KMS-11 (cell line): ENCODE results near the gene MYL11.

ENCODE experiments used
- H2AFZ ChIP-seq: fragments of 200-600 bp; sonication (generic); 2 replicates; pipeline ENCODE4 v1.6.1; 2016; ENCODE audit warnings: antibody characterized with exemption, mixed run types, low read depth
- H3K27ac ChIP-seq: fragments of 200-600 bp; sonication (generic); 2 replicates; pipeline ENCODE4 v1.6.1; 2016; ENCODE audit warnings: mild to moderate bottlenecking, mixed run types
- H3K27me3 ChIP-seq: fragments of 200-600 bp; sonication (generic); 2 replicates; pipeline ENCODE4 v1.6.1; 2017; ENCODE audit warnings: mild to moderate bottlenecking, low read depth, mixed run types, moderate library complexity; ENCODE audit not compliant: insufficient read depth
- H3K36me3 ChIP-seq: fragments of 200-600 bp; sonication (generic); 2 replicates; pipeline ENCODE4 v1.6.1; 2017; ENCODE audit warnings: mild to moderate bottlenecking, mixed run types; ENCODE audit not compliant: insufficient read depth
- H3K4me1 ChIP-seq: fragments of 200-600 bp; sonication (generic); 2 replicates; pipeline ENCODE4 v1.6.1; 2016; ENCODE audit warnings: mild to moderate bottlenecking, low read depth, mixed run types; ENCODE audit not compliant: poor library complexity, severe bottlenecking
- H3K4me2 ChIP-seq: fragments of 200-600 bp; sonication (generic); 2 replicates; pipeline ENCODE4 v1.7.0; 2016; ENCODE audit warnings: mild to moderate bottlenecking, mixed run types
- H3K4me3 ChIP-seq: fragments of 200-600 bp; sonication (generic); IDR thresholded peaks from 2 replicates; pipeline ENCODE4 v1.6.1; 2017; ENCODE audit warnings: low read depth, low read length, mixed read lengths; ENCODE audit not compliant: insufficient read depth
- H3K79me2 ChIP-seq: fragments of 200-600 bp; sonication (generic); 2 replicates; pipeline ENCODE4 v1.6.1; 2016; ENCODE audit warnings: low read depth, mixed run types; ENCODE audit not compliant: insufficient read depth
- H3K9ac ChIP-seq: fragments of 200-600 bp; sonication (generic); 2 replicates; pipeline ENCODE4 v1.6.1; 2016; ENCODE audit warnings: mild to moderate bottlenecking, mixed run types
- H4K20me1 ChIP-seq: fragments of 200-600 bp; sonication (generic); 2 replicates; pipeline ENCODE4 v1.6.1; 2016; ENCODE audit warnings: mild to moderate bottlenecking, mixed run types; ENCODE audit not compliant: insufficient read depth
- TF ChIP-seq, protein P1 (sequence below): fragments of 200-600 bp; sonication (generic); conservative IDR thresholded peaks from 2 replicates; pipeline ENCODE4 v1.6.1; 2017; ENCODE audit warnings: low read depth, mild to moderate bottlenecking, antibody characterized with exemption, low read length, moderate library complexity, mixed read lengths

The MYL11 gene

DNA sequence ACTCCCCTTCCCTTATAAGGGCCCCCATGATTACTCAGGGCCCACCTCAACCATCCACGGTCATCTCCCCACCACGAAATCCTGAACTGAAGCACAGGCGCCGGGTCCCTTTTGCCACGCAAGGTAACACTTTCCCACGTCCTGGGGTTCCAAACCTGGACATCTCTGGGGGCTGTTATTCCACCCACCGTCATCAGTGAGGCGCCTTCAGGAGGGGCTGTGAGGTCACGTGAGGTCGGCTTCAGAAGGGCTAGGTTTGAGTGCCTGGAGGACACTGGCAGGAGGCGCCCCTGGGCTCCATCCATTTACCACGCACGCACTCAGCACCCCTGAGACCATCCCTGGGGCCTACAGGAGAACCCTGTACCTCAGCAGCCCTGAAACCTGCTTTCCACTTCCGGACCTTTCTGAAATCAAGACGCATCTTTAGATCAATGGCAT lies 23.6 kb upstream of the MYL11 start:
- Histone ChIP-seq H3K79me2 (peaks cover 18% of the 10 kb centered on the region), H3K36me3 (no peaks in the 10 kb centered on the region), H2AFZ (no peak overlapping the region), H3K9ac (no peak overlapping the region), H3K27ac (peak overlapping the region; percentile 73), H3K4me1 (peaks cover 47% of the 10 kb centered on the region), H3K27me3 (no peaks in the 10 kb centered on the region), H3K4me3 (no peak overlapping the region), H3K4me2 (peak overlapping the region; percentile 90), H4K20me1 (no peaks in the 10 kb centered on the region)
- TF ChIP-seq, protein P1, sequence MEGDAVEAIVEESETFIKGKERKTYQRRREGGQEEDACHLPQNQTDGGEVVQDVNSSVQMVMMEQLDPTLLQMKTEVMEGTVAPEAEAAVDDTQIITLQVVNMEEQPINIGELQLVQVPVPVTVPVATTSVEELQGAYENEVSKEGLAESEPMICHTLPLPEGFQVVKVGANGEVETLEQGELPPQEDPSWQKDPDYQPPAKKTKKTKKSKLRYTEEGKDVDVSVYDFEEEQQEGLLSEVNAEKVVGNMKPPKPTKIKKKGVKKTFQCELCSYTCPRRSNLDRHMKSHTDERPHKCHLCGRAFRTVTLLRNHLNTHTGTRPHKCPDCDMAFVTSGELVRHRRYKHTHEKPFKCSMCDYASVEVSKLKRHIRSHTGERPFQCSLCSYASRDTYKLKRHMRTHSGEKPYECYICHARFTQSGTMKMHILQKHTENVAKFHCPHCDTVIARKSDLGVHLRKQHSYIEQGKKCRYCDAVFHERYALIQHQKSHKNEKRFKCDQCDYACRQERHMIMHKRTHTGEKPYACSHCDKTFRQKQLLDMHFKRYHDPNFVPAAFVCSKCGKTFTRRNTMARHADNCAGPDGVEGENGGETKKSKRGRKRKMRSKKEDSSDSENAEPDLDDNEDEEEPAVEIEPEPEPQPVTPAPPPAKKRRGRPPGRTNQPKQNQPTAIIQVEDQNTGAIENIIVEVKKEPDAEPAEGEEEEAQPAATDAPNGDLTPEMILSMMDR, result no peak

DNA sequence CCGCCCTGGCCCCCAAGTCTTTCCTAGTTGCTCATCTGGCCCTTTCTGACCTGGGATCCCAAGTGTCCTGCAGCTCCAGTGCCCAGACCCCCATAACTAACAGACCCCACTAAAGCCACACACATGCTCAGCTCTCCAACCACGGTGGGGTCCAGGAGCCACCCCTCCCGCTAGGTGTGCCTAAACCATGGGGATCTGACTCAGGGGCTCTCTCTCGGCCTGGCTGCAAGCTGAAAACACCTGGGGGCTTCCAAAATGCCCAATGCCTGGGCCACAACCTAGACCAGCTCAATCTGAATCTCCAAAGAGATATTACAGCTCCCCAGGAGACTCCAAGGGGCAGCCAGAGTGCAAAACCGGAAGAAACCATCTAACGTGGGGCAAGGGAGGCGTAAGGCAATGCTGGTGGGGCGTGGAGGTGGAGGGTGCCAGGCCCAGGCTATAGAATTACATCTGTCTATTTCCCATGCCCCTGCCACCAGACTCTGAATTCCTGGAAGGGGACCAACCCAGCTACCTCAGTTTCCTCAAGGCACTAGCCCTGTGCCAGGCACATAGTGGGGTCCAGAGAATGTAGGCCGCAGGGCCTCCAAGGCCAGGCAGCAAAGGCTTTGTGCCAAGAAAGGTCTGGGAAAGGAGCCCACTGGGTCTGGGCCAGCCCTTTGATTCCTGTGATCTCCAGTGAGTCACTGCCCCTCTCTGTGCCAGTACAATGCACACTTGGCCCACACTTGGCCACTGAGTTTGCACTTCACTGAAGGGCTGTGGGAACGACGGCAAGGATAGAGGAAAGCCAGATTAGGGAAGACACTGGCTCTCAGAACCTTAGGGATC lies 22.8 kb upstream of the MYL11 start:
- H3K27ac ChIP-seq, result no peak overlapping the region
- H3K4me1 ChIP-seq, result peaks cover 55% of the 10 kb centered on the region
- H3K4me2 ChIP-seq, result peak overlapping the region; percentile 90; the same call in 1 of the 2 replicates
- H2AFZ ChIP-seq, result no peak overlapping the region
- H3K9ac ChIP-seq, result no peak overlapping the region
- H3K4me3 ChIP-seq, result no peak overlapping the region
- TF ChIP-seq, protein P1, result no peak
- H4K20me1 ChIP-seq, result no peaks in the 10 kb centered on the region
- no peaks in the 10 kb centered on the region for H3K36me3 ChIP-seq
- H3K27me3 ChIP-seq, result no peaks in the 10 kb centered on the region
- H3K79me2 ChIP-seq, result peaks cover 18% of the 10 kb centered on the region

DNA sequence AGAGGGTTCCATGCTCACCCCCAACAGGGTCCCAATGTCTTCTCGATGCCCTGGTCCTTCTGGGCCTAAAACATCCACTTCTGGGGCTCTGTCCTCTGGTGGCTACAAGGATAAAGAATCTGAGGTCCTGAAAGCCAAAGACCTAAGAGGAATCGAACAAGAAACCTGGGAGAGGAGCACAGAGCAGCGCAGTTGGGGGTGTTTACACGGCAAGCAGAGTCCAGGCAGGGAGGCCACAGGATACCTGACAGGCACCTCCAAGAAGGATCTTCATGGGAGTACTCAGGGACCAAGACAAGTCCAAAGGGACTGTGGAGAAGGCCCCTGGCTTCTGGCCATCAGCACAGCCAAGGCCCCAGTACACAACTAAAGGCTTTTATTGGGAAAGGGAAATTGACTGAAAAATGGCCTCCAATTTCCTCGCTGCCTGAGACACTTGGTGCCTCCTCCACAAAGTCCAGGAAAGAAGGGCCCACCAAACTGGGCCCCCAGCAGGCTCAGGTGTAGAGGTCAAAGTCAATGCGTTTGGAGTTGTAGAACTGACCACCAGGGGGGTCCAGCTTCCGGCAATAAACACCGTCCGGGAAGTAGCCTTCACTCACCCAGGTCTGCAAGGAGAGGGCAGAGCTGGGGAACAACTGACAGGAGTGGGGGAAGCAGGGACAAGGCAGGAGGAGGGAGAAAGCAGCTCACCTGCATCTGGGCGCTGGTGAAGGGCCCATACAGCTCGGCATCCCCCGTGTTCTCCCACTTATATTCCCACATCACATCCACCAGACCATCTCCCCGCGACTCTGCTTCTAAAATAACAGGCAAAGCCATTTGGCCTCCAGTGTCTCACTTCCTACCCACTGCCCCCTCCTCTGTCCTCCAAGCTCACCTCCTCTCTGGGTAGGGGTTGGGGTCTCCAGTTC lies 21.9 kb upstream of the MYL11 start:
- TF ChIP-seq, protein P1, result no peak
- no peak overlapping the region for H3K27ac ChIP-seq
- no peak overlapping the region for H2AFZ ChIP-seq
- H3K4me2 ChIP-seq, result no peak overlapping the region
- no peaks in the 10 kb centered on the region for H3K36me3 ChIP-seq
- H3K9ac ChIP-seq, result no peak overlapping the region
- no peaks in the 10 kb centered on the region for H3K27me3 ChIP-seq
- peaks cover 56% of the 10 kb centered on the region for H3K4me1 ChIP-seq
- H4K20me1 ChIP-seq, result no peaks in the 10 kb centered on the region
- H3K79me2 ChIP-seq, result peaks cover 18% of the 10 kb centered on the region
- no peak overlapping the region for H3K4me3 ChIP-seq

DNA sequence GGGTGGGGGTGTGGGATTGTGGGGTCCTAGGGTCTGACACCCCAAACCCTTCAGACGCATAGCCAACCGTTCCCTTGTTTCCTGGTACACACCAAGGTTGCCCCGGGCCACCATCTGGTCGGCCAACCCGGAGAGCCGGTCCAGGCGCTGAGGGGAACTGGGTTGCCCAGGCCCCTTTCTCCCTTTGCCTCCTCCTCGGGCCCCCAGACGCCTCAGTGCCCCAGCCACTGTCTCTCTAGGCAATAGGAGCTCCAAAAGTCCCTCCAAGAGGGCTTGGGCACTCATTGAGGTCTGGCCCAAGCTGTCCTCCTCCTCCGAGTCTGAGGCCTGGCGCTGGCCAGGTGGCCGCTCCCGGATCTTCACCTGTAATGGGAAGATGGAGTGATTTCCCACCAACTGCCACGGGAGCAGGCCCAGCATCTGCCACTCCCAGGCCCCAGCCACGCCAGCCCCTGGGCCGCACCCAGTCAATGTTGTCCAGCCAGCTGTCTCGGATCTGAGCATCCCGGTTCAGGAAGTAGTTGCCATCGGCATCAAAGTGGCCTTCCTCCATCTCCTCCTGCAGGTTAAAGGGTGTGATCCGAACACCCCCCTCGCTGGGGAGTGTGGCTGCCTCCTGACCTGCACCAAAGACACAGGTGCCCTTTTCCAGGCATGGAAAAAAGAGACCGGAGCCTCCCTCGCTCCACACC lies 21.0 kb upstream of the MYL11 start:
- TF ChIP-seq, protein P1, result no peak
- H4K20me1 ChIP-seq, result no peaks in the 10 kb centered on the region
- no peak overlapping the region for H3K27ac ChIP-seq
- no peaks in the 10 kb centered on the region for H3K27me3 ChIP-seq
- peaks cover 18% of the 10 kb centered on the region for H3K79me2 ChIP-seq
- no peak overlapping the region for H2AFZ ChIP-seq
- peaks cover 56% of the 10 kb centered on the region for H3K4me1 ChIP-seq
- no peak overlapping the region for H3K9ac ChIP-seq
- peak overlapping the region; percentile 95 for H3K4me2 ChIP-seq
- H3K4me3 ChIP-seq, result peak overlapping the region; percentile 13
- H3K36me3 ChIP-seq, result no peaks in the 10 kb centered on the region
